ENCODE measurements around the gene KLF3.

Gene KLF3

DNA sequence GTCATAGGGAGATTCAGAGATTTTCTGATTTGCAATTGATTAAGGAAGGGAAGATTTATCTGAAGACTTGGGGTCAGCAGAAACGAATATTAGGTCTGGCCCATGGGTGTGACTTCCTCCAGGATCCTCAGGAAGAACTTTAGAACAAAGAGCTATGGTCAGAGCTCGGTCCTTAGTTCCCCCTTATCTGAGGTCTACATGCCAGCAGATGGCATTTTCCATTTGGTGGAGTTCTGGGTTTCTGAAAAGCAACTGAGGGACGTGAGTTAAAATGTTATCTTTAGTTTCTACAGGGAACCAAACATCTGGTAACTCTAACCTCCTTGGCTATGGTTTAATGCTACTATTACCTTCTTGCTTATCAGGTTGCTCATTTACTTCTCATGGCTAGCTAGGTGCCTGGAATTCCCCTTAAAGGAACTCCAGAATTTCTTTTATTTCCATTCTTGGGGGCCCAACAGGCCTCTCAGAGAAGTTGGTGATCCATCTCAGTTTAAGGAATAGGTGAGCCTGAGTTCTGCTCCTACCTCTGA is 40.7 kb downstream of the KLF3 start:
- DNase-seq, result no peak

DNA sequence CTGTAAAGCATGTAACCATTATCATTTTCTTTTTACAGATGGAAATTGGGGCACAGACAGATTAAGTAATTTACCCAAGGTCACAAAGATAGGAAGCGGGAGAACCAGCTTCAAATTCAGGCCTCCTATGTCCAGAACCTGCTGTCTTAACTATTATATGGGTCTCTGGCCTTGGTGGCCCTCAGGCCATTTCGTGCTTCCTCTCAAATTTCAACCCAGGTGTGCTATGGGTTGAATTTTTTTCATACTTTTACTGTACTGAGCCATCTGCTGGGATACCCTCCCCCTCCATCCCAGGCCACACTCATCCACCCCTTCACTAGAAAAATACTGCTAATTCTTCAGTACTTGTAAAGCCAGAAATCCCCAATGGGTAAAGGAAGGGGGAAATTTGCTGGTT is 42.3 kb downstream of the KLF3 start:
- DNase-seq, result no peak

DNA sequence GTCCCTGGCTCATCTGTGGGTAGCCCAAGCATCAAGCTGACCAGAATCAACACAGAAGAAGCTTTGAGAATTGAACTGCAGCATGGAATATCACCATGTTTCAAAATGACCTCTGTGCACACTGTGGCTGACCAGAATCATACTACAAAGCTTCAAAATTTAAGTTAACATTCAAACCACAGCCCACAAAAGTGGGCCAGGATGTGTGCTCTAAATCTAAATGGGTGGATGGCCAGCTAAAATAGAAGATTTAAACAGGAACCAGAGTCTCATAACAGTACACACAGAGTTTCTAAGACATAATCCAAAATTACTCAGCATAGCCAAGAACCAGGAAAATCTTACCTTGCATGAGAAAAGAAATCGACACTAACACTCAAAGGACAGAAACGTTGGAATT is 46.1 kb downstream of the KLF3 start:
- DNase-seq, result no peak

- no peak for DNase-seq
Observed at GRCh38 chr4:38711066-38711465, 47.1 kb downstream of the KLF3 start.

DNA sequence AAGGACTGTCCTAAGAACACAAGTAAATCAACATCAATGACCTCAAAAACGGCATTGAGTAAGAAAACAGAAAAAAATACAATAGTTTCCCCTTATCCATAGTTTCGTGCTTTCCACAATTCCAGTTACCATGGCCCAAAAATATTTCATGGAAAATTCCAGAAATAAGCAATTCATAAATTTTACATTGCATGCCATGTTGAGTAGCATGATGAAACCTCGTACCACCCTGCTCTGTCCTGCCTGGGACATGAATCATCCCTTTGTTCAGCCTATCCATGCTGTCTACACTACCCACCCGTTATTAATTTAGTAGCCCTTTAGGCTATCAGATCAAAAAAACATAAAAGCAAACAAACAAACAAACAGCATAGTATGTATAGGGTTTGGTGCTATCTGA is 51.1 kb downstream of the KLF3 start:
- peak; percentile 28 for DNase-seq

GRCh38 chr4:38716256-38716655 is 52.3 kb downstream of the KLF3 start:
- no peak for DNase-seq

DNA sequence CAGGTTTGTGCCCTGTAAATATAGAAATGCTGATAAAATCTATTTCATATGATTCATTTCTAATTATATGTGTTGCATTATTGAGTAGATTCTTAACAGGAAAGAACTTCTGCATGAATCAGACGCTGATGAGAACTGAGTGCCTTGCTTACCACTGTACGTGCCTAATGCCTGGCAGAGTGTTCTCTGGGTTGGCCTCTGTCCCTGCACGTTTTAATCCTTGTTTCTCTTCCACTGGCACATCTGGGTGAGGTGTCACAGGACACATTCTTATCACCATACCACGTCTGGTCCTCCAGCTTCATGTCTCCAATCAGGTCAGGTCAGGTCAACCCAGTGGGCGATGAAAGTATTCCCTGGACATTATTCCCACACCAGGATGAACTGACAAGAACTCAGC is 53.6 kb downstream of the KLF3 start:
- peak; percentile 45 for DNase-seq

- no peak for DNase-seq
Observed at GRCh38 chr4:38723114-38723513, 59.1 kb downstream of the KLF3 start.

DNA sequence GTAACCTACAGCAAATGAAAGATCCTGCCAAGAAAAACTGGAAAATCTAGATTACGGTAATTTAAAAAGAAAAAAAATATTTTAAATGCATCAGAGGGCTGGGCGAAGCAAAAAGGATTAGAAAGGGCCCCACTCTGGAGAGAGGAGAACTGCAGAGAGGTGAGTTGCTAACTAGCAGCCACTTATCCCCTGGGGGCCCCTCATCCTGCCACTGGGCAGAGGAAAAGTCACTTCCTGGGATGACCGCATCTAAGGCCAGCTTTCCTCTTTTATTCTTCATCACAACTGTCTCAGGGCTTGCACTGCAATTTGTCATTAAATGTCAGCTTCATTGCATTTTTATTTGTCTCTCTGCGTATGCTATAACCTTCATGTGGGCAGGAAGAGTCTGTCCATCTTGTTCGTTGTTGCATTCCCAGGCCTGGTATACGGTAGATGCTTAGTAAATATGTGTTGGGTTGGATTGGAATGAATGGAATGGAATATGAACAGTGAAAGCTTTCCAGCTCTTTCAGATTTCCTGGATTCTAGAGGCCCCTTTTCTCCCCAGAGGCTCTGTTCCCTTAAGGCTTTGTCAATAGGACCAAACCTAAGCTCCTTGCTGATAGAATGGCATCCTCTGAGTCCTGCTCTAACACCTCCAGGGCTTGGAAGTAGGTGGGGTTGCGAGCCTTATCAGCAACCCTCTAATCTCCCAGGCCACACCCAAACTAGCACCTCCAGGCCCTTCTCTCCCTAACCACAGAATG is 59.9 kb downstream of the KLF3 start:
- DNase-seq, result peak; percentile 32

GRCh38 chr4:38724475-38724808 is 60.4 kb downstream of the KLF3 start:
- DNase-seq, result no peak

DNA sequence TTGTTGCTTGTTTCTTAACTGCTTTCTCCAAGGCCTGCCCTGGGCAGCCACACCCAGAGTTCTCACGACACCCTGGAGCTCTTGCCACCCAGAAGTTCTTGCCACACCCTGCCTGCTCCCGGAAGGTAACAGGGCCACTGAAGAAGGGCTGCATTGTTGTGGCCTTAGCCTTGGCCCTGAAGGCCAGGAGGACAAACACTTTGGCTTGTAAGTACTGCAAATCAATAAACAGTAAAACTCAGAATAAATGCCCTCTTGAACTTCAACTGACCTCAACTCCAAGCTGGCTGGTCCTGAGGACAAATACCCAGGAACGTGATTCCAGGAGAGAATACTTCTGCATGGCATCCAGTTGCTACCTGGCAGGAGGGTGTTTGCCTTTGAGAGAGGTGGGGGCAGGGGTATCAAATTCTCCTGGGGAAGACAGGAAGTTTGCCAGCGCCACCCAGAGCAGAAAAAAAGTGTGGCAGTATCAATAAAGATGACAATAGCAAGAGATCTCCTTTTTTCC is 64.7 kb downstream of the KLF3 start:
- no peak for DNase-seq

DNA sequence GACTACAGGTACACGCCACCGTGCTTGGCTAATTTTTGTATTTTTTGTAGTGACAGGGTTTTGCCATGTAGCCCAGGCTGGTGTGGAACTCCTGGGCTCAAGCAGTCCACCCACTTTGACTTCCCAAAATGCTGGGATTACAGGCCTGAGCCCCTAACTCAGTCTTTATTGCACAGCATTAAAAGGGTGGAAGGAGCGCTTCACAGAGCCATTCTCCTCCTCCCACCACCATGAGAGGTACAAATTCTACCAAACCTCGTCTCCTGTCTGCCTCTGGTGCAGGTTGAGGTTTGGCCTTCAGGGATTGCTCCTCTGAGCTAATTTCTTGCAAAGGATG is 66.5 kb downstream of the KLF3 start:
- DNase-seq, result no peak

DNA sequence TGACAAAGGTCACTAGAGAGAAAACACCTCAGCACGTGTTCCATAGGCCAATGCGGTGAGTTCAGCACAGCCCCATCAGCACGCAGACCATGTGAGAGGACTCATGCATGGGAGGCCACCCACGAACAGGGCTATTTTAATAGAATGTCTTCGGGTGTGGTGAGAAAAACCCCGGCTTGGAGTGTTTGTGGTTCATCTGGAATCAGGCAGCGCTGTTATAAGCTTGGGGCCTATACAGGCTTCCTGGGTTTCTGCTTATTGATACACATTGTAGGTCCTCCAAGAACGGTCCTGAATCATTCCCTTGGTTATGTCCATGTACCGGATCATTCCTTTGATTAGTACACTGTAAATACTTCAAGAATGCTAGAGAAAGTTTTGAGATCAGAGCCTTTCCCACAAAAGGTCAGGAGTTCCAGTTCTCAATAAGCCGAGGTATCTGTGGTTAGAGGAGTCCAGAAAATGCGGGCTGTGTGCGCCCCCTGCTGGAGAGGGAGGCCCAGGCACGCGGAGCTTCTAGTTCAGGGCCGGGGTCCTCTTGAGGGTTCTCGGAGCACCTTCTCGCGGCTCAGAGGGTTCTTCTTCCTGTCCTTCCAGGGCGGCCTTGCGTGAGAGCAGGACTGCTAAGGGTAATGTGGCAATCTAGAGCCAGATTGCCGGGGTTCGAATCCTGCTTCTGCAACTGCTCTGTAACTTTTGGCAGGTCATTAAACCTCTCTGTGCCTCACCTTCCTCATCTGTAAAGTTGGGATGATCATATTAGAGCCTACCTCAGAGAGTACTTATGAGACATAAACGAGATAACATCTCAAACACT is 67.0 kb downstream of the KLF3 start:
- peak; percentile 90 for DNase-seq

DNA sequence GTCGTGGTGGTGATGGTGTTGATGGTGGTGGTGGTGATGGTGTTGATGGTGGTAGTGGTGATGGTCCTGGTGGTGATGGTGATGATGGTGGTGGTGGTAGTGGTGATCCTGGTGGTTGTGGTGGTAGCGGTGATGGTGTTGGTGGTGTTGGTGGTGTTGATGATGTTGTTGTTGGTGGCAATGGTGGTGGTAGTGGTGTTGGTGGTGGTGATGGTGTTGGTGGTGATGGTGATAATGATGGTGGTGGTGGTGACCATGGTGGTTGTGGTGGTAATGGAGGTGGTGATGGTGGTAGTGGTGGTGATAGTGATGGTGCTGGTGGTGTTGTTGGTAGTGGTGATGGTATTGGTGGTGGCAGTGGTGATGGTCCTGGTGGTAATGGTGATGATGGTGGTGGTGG is 69.7 kb downstream of the KLF3 start:
- DNase-seq, result no peak

GRCh38 chr4:38734446-38734845 is 70.4 kb downstream of the KLF3 start:
- DNase-seq, result no peak

- DNase-seq, result no peak
Observed at GRCh38 chr4:38734911-38735310, 70.9 kb downstream of the KLF3 start.

DNA sequence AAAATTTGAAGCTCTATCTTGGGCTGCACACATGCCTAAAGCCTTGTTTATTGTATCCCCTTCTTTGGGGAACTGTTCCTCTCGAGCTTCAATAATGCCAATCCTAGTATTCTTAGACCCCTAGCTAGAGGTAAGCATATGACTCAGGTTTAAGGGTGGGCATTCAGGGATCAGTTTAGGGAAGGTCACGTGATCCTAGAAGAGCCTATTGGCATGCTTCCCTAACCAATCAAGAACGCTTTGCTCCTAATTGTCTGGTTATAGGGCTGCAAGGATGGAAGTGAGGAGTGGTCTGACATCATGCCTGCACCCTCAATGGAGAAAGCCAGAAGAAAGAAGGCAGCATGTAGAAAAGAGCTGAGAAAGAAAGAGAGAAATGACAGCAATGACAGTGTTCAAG is 71.9 kb downstream of the KLF3 start:
- DNase-seq, result no peak

GRCh38 chr4:38738940-38739803 is 75.2 kb downstream of the KLF3 start:
- DNase-seq, result no peak

GRCh38 chr4:38740303-38740702 is 76.3 kb downstream of the KLF3 start:
- DNase-seq, result no peak

GRCh38 chr4:38743866-38744265 is 79.9 kb downstream of the KLF3 start:
- DNase-seq, result peak; percentile 25

DNA sequence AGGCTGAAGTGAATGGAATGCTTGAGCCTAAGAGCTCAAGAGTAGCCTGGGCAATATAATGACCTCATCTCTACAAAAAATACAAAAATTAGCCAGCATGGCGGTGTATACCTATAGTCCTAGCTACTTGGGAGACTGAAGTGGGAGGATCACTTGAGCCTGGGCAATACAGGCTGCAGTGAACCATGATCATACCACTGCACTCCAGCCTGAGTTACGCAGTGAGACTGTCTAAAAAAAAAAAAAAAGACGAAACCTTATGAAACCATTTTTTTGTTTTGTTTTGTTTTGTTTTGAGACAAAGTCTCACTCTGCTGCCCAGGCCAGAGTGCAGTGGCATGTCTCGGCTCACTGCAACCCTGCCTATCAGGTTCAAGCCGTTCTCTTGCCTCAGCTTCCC is 81.9 kb downstream of the KLF3 start:
- DNase-seq, result no peak

DNA sequence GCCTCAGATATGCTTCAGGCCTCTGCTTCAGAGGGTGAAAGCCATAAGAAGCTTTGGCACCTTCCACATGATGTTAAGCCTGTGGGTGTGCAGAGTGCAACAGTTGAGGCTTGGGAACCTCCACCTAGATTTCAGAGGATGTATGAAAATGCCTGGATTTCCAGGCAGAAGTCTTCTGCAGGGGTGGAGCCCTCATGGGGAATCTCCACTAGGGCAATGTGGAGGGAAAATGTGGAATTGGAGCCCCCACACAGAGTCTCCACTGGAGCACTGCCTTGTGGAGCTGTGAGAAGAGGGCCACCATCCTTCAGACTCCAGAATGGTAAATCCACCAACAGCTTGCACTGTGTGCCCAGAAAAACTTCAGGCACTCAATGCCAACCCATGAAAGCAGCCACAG is 83.6 kb downstream of the KLF3 start:
- DNase-seq, result no peak

- DNase-seq, result no peak
Observed at GRCh38 chr4:38749336-38749735, 85.3 kb downstream of the KLF3 start.
